IMR-90 (cell line): ENCODE results near the gene CDK18. TPM values are rescaled to one million over a fixed set of nuclear protein-coding genes. Genes with fewer than 3 reads are reported as not detected.

Experiments used
- ATAC-seq: fragments of 200-7000 bp; cut with Tn5 transposase; 2 replicates; pipeline ENCODE4 v1.9.1; 2020; ENCODE audit warnings: low read depth, mild to moderate bottlenecking, moderate library complexity
- BruUV-seq: library from RNA; stranded (reverse); fragments of 400-500 nt; replicated peaks from 2 replicates; lab custom pipeline; 2021; lab: Mats Ljungman, UMichigan
- CTCF ChIA-PET: fragments of 300-600 bp; formaldehyde crosslinking; extraction: SDS; loops from one replicate; lab custom pipeline; 2021; ENCODE audit warnings: antibody characterized with exemption; lab: Yijun Ruan, JAX
- POLR2A ChIA-PET: fragments of 300-600 bp; sonication (Branson Sonifier 250); formaldehyde crosslinking; loops from one replicate; lab custom pipeline; 2022; ENCODE audit warnings: antibody characterized with exemption; ENCODE audit not compliant: unreplicated experiment; lab: Charles Lee
- DNase-seq: peaks from one replicate; pipeline ENCODE4 v3.0.0; 2013
- H2AFZ ChIP-seq: replicated peaks from 2 replicates; pipeline ENCODE3; 2013; ENCODE audit warnings: low read length, mild to moderate bottlenecking; ENCODE audit not compliant: poor library complexity
- H2AK5ac ChIP-seq: 2 replicates; pipeline ENCODE4 v1.6.1; 2013; ENCODE audit warnings: low read depth, low read length, inconsistent platforms
- H2AK9ac ChIP-seq: replicated peaks from 2 replicates; pipeline ENCODE3; 2013; ENCODE audit warnings: mild to moderate bottlenecking, low read depth, low read length, moderate library complexity; ENCODE audit not compliant: poor library complexity
- H2BK120ac ChIP-seq: 2 replicates; pipeline ENCODE4 v1.6.1; 2013; ENCODE audit warnings: low read depth, low read length, inconsistent platforms
- H2BK15ac ChIP-seq: 3 replicates; pipeline ENCODE4 v1.6.1; 2013; ENCODE audit warnings: low read depth, low read length, inconsistent platforms
- H2BK20ac ChIP-seq: 2 replicates; pipeline ENCODE4 v1.6.1; 2013; ENCODE audit warnings: low read depth, mild to moderate bottlenecking, inconsistent platforms, low read length, moderate library complexity
- H2BK5ac ChIP-seq: 2 replicates; pipeline ENCODE4 v1.6.1; 2013; ENCODE audit warnings: mild to moderate bottlenecking, low read depth, low read length, inconsistent platforms; ENCODE audit not compliant: poor library complexity, severe bottlenecking
- H3K14ac ChIP-seq: replicated peaks from 2 replicates; pipeline ENCODE4 v1.6.1; 2013; ENCODE audit warnings: low read depth, low read length, inconsistent platforms
- H3K18ac ChIP-seq: 2 replicates; pipeline ENCODE4 v1.6.1; 2013; ENCODE audit warnings: low read depth, low read length, control low read depth
- H3K23ac ChIP-seq: 2 replicates; pipeline ENCODE4 v1.6.1; 2013; ENCODE audit warnings: low read depth, low read length, inconsistent platforms
- H3K27ac ChIP-seq: 2 replicates; pipeline ENCODE4 v1.5.1; 2013; ENCODE audit warnings: mild to moderate bottlenecking, control low read depth, low read length; ENCODE audit not compliant: insufficient read depth
- H3K27me3 ChIP-seq: 2 replicates; pipeline ENCODE4 v1.6.1; 2013; ENCODE audit warnings: low read length; ENCODE audit not compliant: control insufficient read depth, insufficient read depth
- H3K36me3 ChIP-seq: 2 replicates; pipeline ENCODE4 v1.6.1; 2013; ENCODE audit warnings: low read length, mixed read lengths; ENCODE audit not compliant: control insufficient read depth, insufficient read depth
- H3K4ac ChIP-seq: 2 replicates; pipeline ENCODE4 v1.6.1; 2013; ENCODE audit warnings: low read depth, low read length, inconsistent platforms
- H3K4me1 ChIP-seq: 2 replicates; pipeline ENCODE4 v1.6.1; 2013; ENCODE audit warnings: low read length, mixed read lengths; ENCODE audit not compliant: control insufficient read depth, insufficient read depth
- H3K4me2 ChIP-seq: 2 replicates; pipeline ENCODE4 v1.6.1; 2013; ENCODE audit warnings: low read depth, mild to moderate bottlenecking, control low read depth, low read length, moderate library complexity
- H3K4me3 ChIP-seq: 2 replicates; pipeline ENCODE4 v1.5.1; 2013; ENCODE audit warnings: low read depth, mild to moderate bottlenecking, control low read depth, low read length, moderate library complexity; ENCODE audit not compliant: insufficient read depth
- H3K56ac ChIP-seq: 2 replicates; pipeline ENCODE4 v1.6.1; 2013; ENCODE audit warnings: low read length, inconsistent platforms; ENCODE audit not compliant: insufficient read depth; ENCODE audit errors: extremely low read depth
- H3K79me1 ChIP-seq, 2 experiments: 2 replicates each; pipeline ENCODE4 v1.6.1; 2013; ENCODE audit warnings: low read length in 2 of 2, inconsistent platforms in 1 of 2, low read depth in 1 of 2
- H3K9ac ChIP-seq: 2 replicates; pipeline ENCODE4 v1.6.1; 2013; ENCODE audit warnings: low read depth, low read length, control low read depth
- H3K9me1 ChIP-seq: 2 replicates; pipeline ENCODE4 v1.6.1; 2013; ENCODE audit warnings: low read length, inconsistent platforms; ENCODE audit not compliant: insufficient read depth
- H3K9me3 ChIP-seq: 2 replicates; pipeline ENCODE4 v1.6.1; 2013; ENCODE audit warnings: low read length; ENCODE audit not compliant: control insufficient read depth, insufficient read depth
- H4K20me1 ChIP-seq: 2 replicates; pipeline ENCODE4 v1.6.1; 2013; ENCODE audit warnings: low read length, inconsistent platforms; ENCODE audit not compliant: insufficient read depth
- H4K5ac ChIP-seq: 2 replicates; pipeline ENCODE4 v1.6.1; 2013; ENCODE audit warnings: mild to moderate bottlenecking, low read depth, low read length, control low read depth
- H4K8ac ChIP-seq, 2 experiments: 2 replicates each; pipeline ENCODE4 v1.6.1; 2013; ENCODE audit warnings: low read depth in 2 of 2, low read length in 2 of 2, control low read depth in 1 of 2, inconsistent platforms in 1 of 2
- H4K91ac ChIP-seq: 2 replicates; pipeline ENCODE4 v1.6.1; 2013; ENCODE audit warnings: low read depth, low read length, inconsistent platforms; ENCODE audit not compliant: insufficient read depth
- BHLHE40 ChIP-seq: fragments of 150-350 bp; IDR thresholded peaks from 2 replicates; pipeline ENCODE4 v1.6.1; 2016; ENCODE audit warnings: mild to moderate bottlenecking, low read depth, low read length
- FOS ChIP-seq: fragments of 150-350 bp; IDR thresholded peaks from 2 replicates; pipeline ENCODE4 v1.6.1; 2016; ENCODE audit warnings: low read depth, low read length
- NFE2L2 ChIP-seq: fragments of 150-350 bp; IDR thresholded peaks from 2 replicates; pipeline ENCODE4 v1.6.1; 2016; ENCODE audit warnings: low read depth, mild to moderate bottlenecking, low read length
- POLR2A ChIP-seq: IDR thresholded peaks from 2 replicates; pipeline ENCODE4 v1.6.1; 2012; ENCODE audit warnings: mild to moderate bottlenecking, low read depth, low read length
- RAD21 ChIP-seq: IDR thresholded peaks from 2 replicates; pipeline ENCODE4 v1.6.1; 2012; ENCODE audit warnings: low read length, improper control_type of control experiment
- RCOR1 ChIP-seq: IDR thresholded peaks from 2 replicates; pipeline ENCODE4 v1.6.1; 2012; ENCODE audit warnings: mild to moderate bottlenecking, low read length, improper control_type of control experiment; ENCODE audit not compliant: insufficient replicate concordance
- RFX5 ChIP-seq: IDR thresholded peaks from 2 replicates; pipeline ENCODE4 v1.8.0; 2012; ENCODE audit warnings: low read depth, mild to moderate bottlenecking, low read length, moderate library complexity
- SMC3 ChIP-seq: fragments of 150-350 bp; IDR thresholded peaks from 2 replicates; pipeline ENCODE4 v1.6.1; 2016; ENCODE audit warnings: low read depth, mild to moderate bottlenecking, antibody characterized with exemption, low read length, moderate library complexity
- USF2 ChIP-seq: fragments of 150-350 bp; IDR thresholded peaks from 2 replicates; pipeline ENCODE4 v1.6.1; 2017; ENCODE audit warnings: mild to moderate bottlenecking, antibody characterized with exemption, low read length, low read depth
- WGBS, 2 experiments: methylation state at CpG; one replicate each; pipeline versions ENCODE4 v1.1.5 to v1.1.7; 2013; ENCODE audit warnings: missing lambda C conversion rate in 2 of 2; ENCODE audit not compliant: insufficient read length in 1 of 2; ENCODE audit errors: extremely low coverage in 2 of 2; 5-methylcytosine and 5-hydroxymethylcytosine counted together
- dilution Hi-C: fragments of 300-500 bp; cut with HindIII; formaldehyde crosslinking; loops from one replicate; pipeline ENCODE4 v1.14.3; 2018; ENCODE audit warnings: low sequenced_read_pairs; ENCODE audit not compliant: unreplicated experiment
- in situ Hi-C: fragments of 300-500 bp; cut with MboI; formaldehyde crosslinking; loops from 3 replicates; pipeline ENCODE4 v1.14.3; 2019; ENCODE audit warnings: low sequenced_read_pairs, inconsistent platforms, mixed read lengths
- intact Hi-C: fragments of 100-400 bp; cut with micrococcal nuclease; formaldehyde crosslinking; loops from 2 replicates; pipeline ENCODE4 v1.10.0; 2022
- polyA plus RNA-seq, 3 experiments: library from polyadenylated mRNA; depleted of rRNA; stranded (reverse); fragments of >200 nt; gene quantifications; 2 replicates each; pipeline ENCODE4 v1.2.3, GENCODE V29; 2012; ENCODE audit warnings: low replicate concordance in 1 of 3
- total RNA-seq: library from RNA; depleted of rRNA; stranded (reverse); fragments of >200 nt; gene quantifications from 2 replicates; pipeline ENCODE4 v1.2.3, GENCODE V29; 2012

The CDK18 gene
- total and polyA plus RNA-seq, 2 of the 4 experiments (the other 2 are of a cell fraction), result 0.18 to 0.48 TPM

- no peak for ATAC-seq
- H3K14ac ChIP-seq, result no peak overlapping the region
- DNase-seq, result no peak
- H2AK5ac ChIP-seq, result no peak overlapping the region
- no peak overlapping the region for H3K9ac ChIP-seq
- in situ Hi-C loops (no loop called here), dilution Hi-C loops (no loop called here), intact Hi-C loops (no loop called here)
- no peak overlapping the region for H2BK120ac ChIP-seq
- no peak for TF ChIP-seq NFE2L2
- TF ChIP-seq SMC3, result no peak
- TF ChIP-seq RFX5, result no peak
- TF ChIP-seq RCOR1, result no peak
- no peak for TF ChIP-seq BHLHE40
- no peak for TF ChIP-seq USF2
- no peak for TF ChIP-seq POLR2A
- TF ChIP-seq RAD21, result no peak
- TF ChIP-seq FOS, result no peak
- H3K27me3 ChIP-seq, result peaks cover 23% of the 10 kb centered on the region
- H3K56ac ChIP-seq, result no peak overlapping the region
- H3K4ac ChIP-seq, result no peak overlapping the region
- CTCF ChIA-PET, result no interaction called here
- WGBS, 2 experiments, result no CpG with 5 or more reads among the region's 1 CpG
- H2BK15ac ChIP-seq, result no peak overlapping the region
- BruUV-seq, result no TSS peak
- no peaks in the 10 kb centered on the region for H3K79me1 ChIP-seq
- H3K18ac ChIP-seq, result no peak overlapping the region
- no peaks in the 10 kb centered on the region for H3K9me1 ChIP-seq
- no peak overlapping the region for H3K4me3 ChIP-seq
- no peak overlapping the region for H2AK9ac ChIP-seq
- H3K23ac ChIP-seq, result no peak overlapping the region
- no peak overlapping the region for H4K91ac ChIP-seq
- no peak overlapping the region for H3K4me2 ChIP-seq
- no peaks in the 10 kb centered on the region for H4K20me1 ChIP-seq
- H2AFZ ChIP-seq, result no peak overlapping the region
- H3K4me1 ChIP-seq, result 0 out of 2 replicates have a peak, but pooled peaks cover 2% of the 10 kb centered on the region
- H3K36me3 ChIP-seq, result no peaks in the 10 kb centered on the region
- H3K27ac ChIP-seq, result no peak overlapping the region
- H4K5ac ChIP-seq, result no peak overlapping the region
- POLR2A ChIA-PET, result no interaction called here
- no peak overlapping the region for H2BK20ac ChIP-seq
- H3K9me3 ChIP-seq, result no peaks in the 10 kb centered on the region
- H4K8ac ChIP-seq, result no peak overlapping the region
- H2BK5ac ChIP-seq, result no peak overlapping the region
These were observed 42.1 kb downstream of the CDK18 start for GRCh38 chr1:205546541-205546940.
